Right lobe of liver (tissue), 4 donors: ENCODE results near the gene MXD3.

Experiments
- POLR2A ChIP-seq: fragments of 450-650 bp; IDR thresholded peaks from one replicate; pipeline ENCODE4 v1.6.1; 2017; ENCODE audit warnings: antibody characterized with exemption, mild to moderate bottlenecking
- TF ChIP-seq, protein P1 (sequence below), 4 donors: fragments of 200-600 bp in 3 of 4; fragments of 450-650 bp in 1 of 4; IDR thresholded peaks; one replicate each; pipeline versions ENCODE4 v1.5.1 to v1.8.0; 2016 to 2022; ENCODE audit warnings: antibody characterized with exemption in 4 of 4, mild to moderate bottlenecking in 2 of 4
- donor health status: DM: no; HTN: no; CAD: no.
- donor health status: DM: no; HTN: no; CAD: no.
- donor health status: DM: no; HTN: yes; CAD: no.

GRCh38 chr5:177320879-177321278, 9.2 kb upstream of the MXD3 start:
- TF ChIP-seq, protein P1, sequence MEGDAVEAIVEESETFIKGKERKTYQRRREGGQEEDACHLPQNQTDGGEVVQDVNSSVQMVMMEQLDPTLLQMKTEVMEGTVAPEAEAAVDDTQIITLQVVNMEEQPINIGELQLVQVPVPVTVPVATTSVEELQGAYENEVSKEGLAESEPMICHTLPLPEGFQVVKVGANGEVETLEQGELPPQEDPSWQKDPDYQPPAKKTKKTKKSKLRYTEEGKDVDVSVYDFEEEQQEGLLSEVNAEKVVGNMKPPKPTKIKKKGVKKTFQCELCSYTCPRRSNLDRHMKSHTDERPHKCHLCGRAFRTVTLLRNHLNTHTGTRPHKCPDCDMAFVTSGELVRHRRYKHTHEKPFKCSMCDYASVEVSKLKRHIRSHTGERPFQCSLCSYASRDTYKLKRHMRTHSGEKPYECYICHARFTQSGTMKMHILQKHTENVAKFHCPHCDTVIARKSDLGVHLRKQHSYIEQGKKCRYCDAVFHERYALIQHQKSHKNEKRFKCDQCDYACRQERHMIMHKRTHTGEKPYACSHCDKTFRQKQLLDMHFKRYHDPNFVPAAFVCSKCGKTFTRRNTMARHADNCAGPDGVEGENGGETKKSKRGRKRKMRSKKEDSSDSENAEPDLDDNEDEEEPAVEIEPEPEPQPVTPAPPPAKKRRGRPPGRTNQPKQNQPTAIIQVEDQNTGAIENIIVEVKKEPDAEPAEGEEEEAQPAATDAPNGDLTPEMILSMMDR (IDR thresholded peaks at IDR 0.05): no peak
- TF ChIP-seq POLR2A: no peak
